ENCODE measurements around the gene IQGAP3. TPM values are rescaled to one million over a fixed set of nuclear protein-coding genes. Genes with fewer than 3 reads are reported as not detected.
A peak's percentile ranks its signal among the peaks of the same experiment; 100 is the strongest.

Gene IQGAP3
- total RNA-seq, 4 donors from 2014 or later = 0.21 to 2.4 (median 0.97) TPM

GRCh38 chr1:156493742-156494141 is 78.6 kb downstream of the IQGAP3 start:
- no peaks in the 10 kb centered on the region for H3K36me3 ChIP-seq
- H3K27me3 ChIP-seq = no peaks in the 10 kb centered on the region
- peak overlapping the region in 3 of 4 donors; percentile 45 to 84 (median 84) for H3K27ac ChIP-seq
- no peaks in the 10 kb centered on the region for H3K9me3 ChIP-seq
- peaks cover 2 to 100% (median 96%) of the 10 kb centered on the region in 4 donors for H3K4me1 ChIP-seq
- no peak for DNase-seq (ENCODE audit: low spot score in 2 of 2)
- H3K4me3 ChIP-seq = peak overlapping the region in 1 of 4 donors; percentile 9
- TF ChIP-seq CTCF (IDR thresholded peaks at IDR 0.05) (no peak), POLR2A (IDR thresholded peaks at IDR 0.05) (no peak), EP300 (IDR thresholded peaks at IDR 0.05) (no peak)

- H3K36me3 ChIP-seq = no peaks in the 10 kb centered on the region
- no peaks in the 10 kb centered on the region for H3K27me3 ChIP-seq
- 27 to 31% methylated on average over 11 of the region's 11 CpGs for WGBS, 2 donors
- no peak for DNase-seq (ENCODE audit: low spot score in 2 of 2)
- peak overlapping the region in 1 of 4 donors; percentile 9 for H3K4me3 ChIP-seq
- H3K27ac ChIP-seq = peak overlapping the region in 3 of 4 donors; percentile 45 to 84 (median 84)
- peaks cover 2 to 100% (median 98%) of the 10 kb centered on the region in 4 donors for H3K4me1 ChIP-seq
- no peak for TF ChIP-seq CTCF (IDR thresholded peaks at IDR 0.05)
- TF ChIP-seq POLR2A (IDR thresholded peaks at IDR 0.05) = no peak
- TF ChIP-seq EP300 (IDR thresholded peaks at IDR 0.05) = no peak
- no peaks in the 10 kb centered on the region for H3K9me3 ChIP-seq
Observed at GRCh38 chr1:156493154-156493631, 79.2 kb downstream of the IQGAP3 start.

GRCh38 chr1:156492591-156493080 is 79.7 kb downstream of the IQGAP3 start:
- Histone ChIP-seq H3K9me3 (no peaks in the 10 kb centered on the region), H3K27me3 (no peaks in the 10 kb centered on the region), H3K27ac (peak overlapping the region in 3 of 4 donors; percentile 45 to 84 (median 84)), H3K36me3 (no peaks in the 10 kb centered on the region), H3K4me3 (no peak overlapping the region), H3K4me1 (peaks cover 2 to 100% (median 99%) of the 10 kb centered on the region in 4 donors)
- DNase-seq (ENCODE audit: low spot score in 2 of 2) = no peak
- WGBS, 2 donors = 28 to 42% methylated on average over 7 of the region's 7 CpGs
- no peak for TF ChIP-seq CTCF (IDR thresholded peaks at IDR 0.05)

GRCh38 chr1:156492013-156492590 is 80.3 kb downstream of the IQGAP3 start:
- TF ChIP-seq POLR2A (IDR thresholded peaks at IDR 0.05) (no peak), CTCF (IDR thresholded peaks at IDR 0.05) (no peak), EP300 (IDR thresholded peaks at IDR 0.05) (no peak)
- no peak for DNase-seq (ENCODE audit: low spot score in 2 of 2)
- Histone ChIP-seq H3K4me1 (peaks cover 2 to 100% (median 98%) of the 10 kb centered on the region in 4 donors), H3K27ac (peak overlapping the region in 3 of 4 donors; percentile 45 to 84 (median 84)), H3K27me3 (no peaks in the 10 kb centered on the region), H3K9me3 (no peaks in the 10 kb centered on the region), H3K36me3 (no peaks in the 10 kb centered on the region), H3K4me3 (no peak overlapping the region)
- whole genome bisulfite sequencing, 2 donors = 66 to 71% methylated on average over 6 of the region's 6 CpGs

- H3K27me3 ChIP-seq = no peaks in the 10 kb centered on the region
- H3K4me3 ChIP-seq = peak overlapping the region in 2 of 4 donors; percentile 10 to 33
- peaks cover 2 to 100% (median 91%) of the 10 kb centered on the region in 4 donors for H3K4me1 ChIP-seq
- no peaks in the 10 kb centered on the region for H3K36me3 ChIP-seq
- no peaks in the 10 kb centered on the region for H3K9me3 ChIP-seq
- TF ChIP-seq POLR2A (IDR thresholded peaks at IDR 0.05) = no peak
- TF ChIP-seq EP300 (IDR thresholded peaks at IDR 0.05) = no peak
- no peak for TF ChIP-seq CTCF (IDR thresholded peaks at IDR 0.05)
- no peak for DNase-seq (ENCODE audit: low spot score in 2 of 2)
- peak overlapping the region; percentile 68 to 84 (median 79) for H3K27ac ChIP-seq
- 65 to 70% methylated on average over 6 of the region's 6 CpGs for WGBS, 2 donors
Observed at GRCh38 chr1:156491151-156491949, 81.0 kb downstream of the IQGAP3 start.
